ENCODE data around the gene EHBP1L1.

- TF ChIP-seq, protein P1, sequence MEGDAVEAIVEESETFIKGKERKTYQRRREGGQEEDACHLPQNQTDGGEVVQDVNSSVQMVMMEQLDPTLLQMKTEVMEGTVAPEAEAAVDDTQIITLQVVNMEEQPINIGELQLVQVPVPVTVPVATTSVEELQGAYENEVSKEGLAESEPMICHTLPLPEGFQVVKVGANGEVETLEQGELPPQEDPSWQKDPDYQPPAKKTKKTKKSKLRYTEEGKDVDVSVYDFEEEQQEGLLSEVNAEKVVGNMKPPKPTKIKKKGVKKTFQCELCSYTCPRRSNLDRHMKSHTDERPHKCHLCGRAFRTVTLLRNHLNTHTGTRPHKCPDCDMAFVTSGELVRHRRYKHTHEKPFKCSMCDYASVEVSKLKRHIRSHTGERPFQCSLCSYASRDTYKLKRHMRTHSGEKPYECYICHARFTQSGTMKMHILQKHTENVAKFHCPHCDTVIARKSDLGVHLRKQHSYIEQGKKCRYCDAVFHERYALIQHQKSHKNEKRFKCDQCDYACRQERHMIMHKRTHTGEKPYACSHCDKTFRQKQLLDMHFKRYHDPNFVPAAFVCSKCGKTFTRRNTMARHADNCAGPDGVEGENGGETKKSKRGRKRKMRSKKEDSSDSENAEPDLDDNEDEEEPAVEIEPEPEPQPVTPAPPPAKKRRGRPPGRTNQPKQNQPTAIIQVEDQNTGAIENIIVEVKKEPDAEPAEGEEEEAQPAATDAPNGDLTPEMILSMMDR (optimal IDR thresholded peaks at IDR 0.05 in 1 of 3, IDR thresholded peaks at IDR 0.05 in 1 of 3, conservative IDR thresholded peaks at IDR 0.05 in 1 of 3; ENCODE audit: extremely low read depth in 1 of 3, insufficient read depth in 2 of 3, low read length in 3 of 3) = no peak
- no peak for TF ChIP-seq EZH2 (IDR thresholded peaks at IDR 0.05; ENCODE audit: low read length)
These were observed 54.4 kb downstream of the EHBP1L1 start for GRCh38 chr11:65630215-65630614.
